ENCODE data around the gene ELOVL1.

DNA sequence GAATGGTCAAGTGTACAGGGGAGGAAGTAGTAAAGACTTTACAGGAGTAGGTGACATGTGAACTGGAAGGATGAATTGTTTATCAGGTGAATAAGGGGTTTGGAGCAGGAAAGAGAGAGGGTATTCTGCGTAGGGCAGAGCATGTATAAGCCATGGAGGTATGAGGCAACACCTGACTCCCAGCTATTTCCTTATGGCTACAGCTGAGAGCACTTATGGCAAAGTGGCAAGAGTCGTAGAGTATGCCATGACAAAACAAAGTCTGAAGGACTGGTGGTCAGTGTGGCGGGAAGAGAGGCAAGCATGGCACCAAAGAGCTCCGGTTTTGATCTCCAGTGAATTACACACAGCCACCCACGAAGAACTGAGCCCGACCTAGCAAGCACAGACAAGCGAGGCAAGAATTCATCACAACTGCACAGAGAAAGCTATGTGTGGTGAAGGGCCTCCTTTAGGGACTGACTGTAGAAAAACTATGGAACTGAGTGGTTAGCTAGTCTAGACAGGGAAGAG is 9.0 kb upstream of the ELOVL1 start:
- TF ChIP-seq, protein P1, sequence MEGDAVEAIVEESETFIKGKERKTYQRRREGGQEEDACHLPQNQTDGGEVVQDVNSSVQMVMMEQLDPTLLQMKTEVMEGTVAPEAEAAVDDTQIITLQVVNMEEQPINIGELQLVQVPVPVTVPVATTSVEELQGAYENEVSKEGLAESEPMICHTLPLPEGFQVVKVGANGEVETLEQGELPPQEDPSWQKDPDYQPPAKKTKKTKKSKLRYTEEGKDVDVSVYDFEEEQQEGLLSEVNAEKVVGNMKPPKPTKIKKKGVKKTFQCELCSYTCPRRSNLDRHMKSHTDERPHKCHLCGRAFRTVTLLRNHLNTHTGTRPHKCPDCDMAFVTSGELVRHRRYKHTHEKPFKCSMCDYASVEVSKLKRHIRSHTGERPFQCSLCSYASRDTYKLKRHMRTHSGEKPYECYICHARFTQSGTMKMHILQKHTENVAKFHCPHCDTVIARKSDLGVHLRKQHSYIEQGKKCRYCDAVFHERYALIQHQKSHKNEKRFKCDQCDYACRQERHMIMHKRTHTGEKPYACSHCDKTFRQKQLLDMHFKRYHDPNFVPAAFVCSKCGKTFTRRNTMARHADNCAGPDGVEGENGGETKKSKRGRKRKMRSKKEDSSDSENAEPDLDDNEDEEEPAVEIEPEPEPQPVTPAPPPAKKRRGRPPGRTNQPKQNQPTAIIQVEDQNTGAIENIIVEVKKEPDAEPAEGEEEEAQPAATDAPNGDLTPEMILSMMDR (conservative IDR thresholded peaks at IDR 0.05; ENCODE audit: low read depth, low read length): no peak
- no peak for TF ChIP-seq EZH2 (IDR thresholded peaks at IDR 0.05; ENCODE audit: borderline replicate concordance, low read depth, low read length, poor library complexity, severe bottlenecking)

Data from A673 (cell line).